ENCODE results near the gene NOX3. TPM values are rescaled to one million over a fixed set of nuclear protein-coding genes. Genes with fewer than 3 reads are reported as not detected.

The NOX3 gene
- total and polyA plus RNA-seq, 9 of the 15 experiments (the other 6 are each of a cell fraction or from before 2014, with no cell fraction given): not detected

- Histone ChIP-seq H3K9me1 (ENCODE audit: control insufficient read depth, insufficient read depth, low read length) (no peaks in the 10 kb centered on the region), H3K4me1 (replicated peaks in 1 of 2; ENCODE audit: control insufficient read depth in 2 of 2, insufficient read depth in 2 of 2, low read length in 2 of 2) (no peaks in the 10 kb centered on the region), H3K9ac (ENCODE audit: insufficient read depth in 1 of 2, low read depth in 2 of 2, low read length in 2 of 2) (no peak overlapping the region), H3K27me3 (ENCODE audit: control insufficient read depth in 2 of 2, insufficient read depth in 2 of 2, low read length in 2 of 2) (no peaks in the 10 kb centered on the region), H3K79me2 (ENCODE audit: control insufficient read depth, insufficient read depth, low read length) (no peaks in the 10 kb centered on the region), H3K36me3 (ENCODE audit: control insufficient read depth, insufficient read depth, low read length) (no peaks in the 10 kb centered on the region), H3K4me3 (no peak overlapping the region), H3K27ac (ENCODE audit: extremely low read depth, low read depth, low read length) (no peak overlapping the region), H3K9me3 (replicated peaks; ENCODE audit: control insufficient read depth, insufficient read depth, low read depth, low read length) (peaks cover under 1% of the 10 kb centered on the region; the same call in 1 of the 2 replicates), H3K4me2 (ENCODE audit: insufficient read depth, low read length) (no peak overlapping the region), H4K20me1 (replicated peaks; ENCODE audit: control insufficient read depth, insufficient read depth, low read length) (no peaks in the 10 kb centered on the region), H2AFZ (ENCODE audit: low read depth, low read length) (no peak overlapping the region)
- BruUV-seq (replicated peaks): no TSS peak
- 1% methylated on average over 3 of the region's 3 CpGs for WGBS (ENCODE audit: insufficient coverage, low coverage, missing lambda C conversion rate)
- FAIRE-seq (no peak), ATAC-seq (no peak), DNase-seq (ENCODE audit: extremely low read depth in 1 of 4, low spot score in 3 of 4) (no peak)
- intact Hi-C loops (cut with micrococcal nuclease): no loop called here
- in situ Hi-C loops (cut with MboI): no loop called here
- TF ChIP-seq CC2D1A (IDR thresholded peaks at IDR 0.05): no peak
- TF ChIP-seq, protein P1, sequence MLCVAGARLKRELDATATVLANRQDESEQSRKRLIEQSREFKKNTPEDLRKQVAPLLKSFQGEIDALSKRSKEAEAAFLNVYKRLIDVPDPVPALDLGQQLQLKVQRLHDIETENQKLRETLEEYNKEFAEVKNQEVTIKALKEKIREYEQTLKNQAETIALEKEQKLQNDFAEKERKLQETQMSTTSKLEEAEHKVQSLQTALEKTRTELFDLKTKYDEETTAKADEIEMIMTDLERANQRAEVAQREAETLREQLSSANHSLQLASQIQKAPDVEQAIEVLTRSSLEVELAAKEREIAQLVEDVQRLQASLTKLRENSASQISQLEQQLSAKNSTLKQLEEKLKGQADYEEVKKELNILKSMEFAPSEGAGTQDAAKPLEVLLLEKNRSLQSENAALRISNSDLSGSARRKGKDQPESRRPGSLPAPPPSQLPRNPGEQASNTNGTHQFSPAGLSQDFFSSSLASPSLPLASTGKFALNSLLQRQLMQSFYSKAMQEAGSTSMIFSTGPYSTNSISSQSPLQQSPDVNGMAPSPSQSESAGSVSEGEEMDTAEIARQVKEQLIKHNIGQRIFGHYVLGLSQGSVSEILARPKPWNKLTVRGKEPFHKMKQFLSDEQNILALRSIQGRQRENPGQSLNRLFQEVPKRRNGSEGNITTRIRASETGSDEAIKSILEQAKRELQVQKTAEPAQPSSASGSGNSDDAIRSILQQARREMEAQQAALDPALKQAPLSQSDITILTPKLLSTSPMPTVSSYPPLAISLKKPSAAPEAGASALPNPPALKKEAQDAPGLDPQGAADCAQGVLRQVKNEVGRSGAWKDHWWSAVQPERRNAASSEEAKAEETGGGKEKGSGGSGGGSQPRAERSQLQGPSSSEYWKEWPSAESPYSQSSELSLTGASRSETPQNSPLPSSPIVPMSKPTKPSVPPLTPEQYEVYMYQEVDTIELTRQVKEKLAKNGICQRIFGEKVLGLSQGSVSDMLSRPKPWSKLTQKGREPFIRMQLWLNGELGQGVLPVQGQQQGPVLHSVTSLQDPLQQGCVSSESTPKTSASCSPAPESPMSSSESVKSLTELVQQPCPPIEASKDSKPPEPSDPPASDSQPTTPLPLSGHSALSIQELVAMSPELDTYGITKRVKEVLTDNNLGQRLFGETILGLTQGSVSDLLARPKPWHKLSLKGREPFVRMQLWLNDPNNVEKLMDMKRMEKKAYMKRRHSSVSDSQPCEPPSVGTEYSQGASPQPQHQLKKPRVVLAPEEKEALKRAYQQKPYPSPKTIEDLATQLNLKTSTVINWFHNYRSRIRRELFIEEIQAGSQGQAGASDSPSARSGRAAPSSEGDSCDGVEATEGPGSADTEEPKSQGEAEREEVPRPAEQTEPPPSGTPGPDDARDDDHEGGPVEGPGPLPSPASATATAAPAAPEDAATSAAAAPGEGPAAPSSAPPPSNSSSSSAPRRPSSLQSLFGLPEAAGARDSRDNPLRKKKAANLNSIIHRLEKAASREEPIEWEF (CRISPR knock-in tag; IDR thresholded peaks at IDR 0.05): no peak
- TF ChIP-seq ZNF143 (CRISPR knock-in tag; IDR thresholded peaks at IDR 0.05): no peak
- no peak for TF ChIP-seq STAT6 (CRISPR knock-in tag; IDR thresholded peaks at IDR 0.05)
- no peak for TF ChIP-seq HLTF (IDR thresholded peaks at IDR 0.05)
- TF ChIP-seq ZNF12 (CRISPR knock-in tag; IDR thresholded peaks at IDR 0.05): no peak
- TF ChIP-seq HDAC3 (IDR thresholded peaks at IDR 0.05; ENCODE audit: borderline replicate concordance, partially characterized antibody): no peak
- TF ChIP-seq, protein P2, sequence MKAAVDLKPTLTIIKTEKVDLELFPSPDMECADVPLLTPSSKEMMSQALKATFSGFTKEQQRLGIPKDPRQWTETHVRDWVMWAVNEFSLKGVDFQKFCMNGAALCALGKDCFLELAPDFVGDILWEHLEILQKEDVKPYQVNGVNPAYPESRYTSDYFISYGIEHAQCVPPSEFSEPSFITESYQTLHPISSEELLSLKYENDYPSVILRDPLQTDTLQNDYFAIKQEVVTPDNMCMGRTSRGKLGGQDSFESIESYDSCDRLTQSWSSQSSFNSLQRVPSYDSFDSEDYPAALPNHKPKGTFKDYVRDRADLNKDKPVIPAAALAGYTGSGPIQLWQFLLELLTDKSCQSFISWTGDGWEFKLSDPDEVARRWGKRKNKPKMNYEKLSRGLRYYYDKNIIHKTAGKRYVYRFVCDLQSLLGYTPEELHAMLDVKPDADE (conservative IDR thresholded peaks at IDR 0.05; ENCODE audit: control insufficient read depth, low read depth, low read length): no peak
- TF ChIP-seq POLR2A (conservative IDR thresholded peaks at IDR 0.05): no peak
- no peak for TF ChIP-seq KHSRP (IDR thresholded peaks at IDR 0.05)
- TF ChIP-seq RBM34 (IDR thresholded peaks at IDR 0.05; ENCODE audit: borderline replicate concordance, insufficient read depth, low read length): no peak
- no peak for TF ChIP-seq RBM15 (IDR thresholded peaks at IDR 0.05; ENCODE audit: insufficient read depth, low read length)
- no peak for TF ChIP-seq MTA3 (IDR thresholded peaks at IDR 0.05; ENCODE audit: borderline replicate concordance)
- POLR2A ChIA-PET: no interaction called here
- CTCF ChIA-PET (ENCODE audit: low intra/inter-chr PET ratio): no interaction called here
Observed at GRCh38 chr6:155497273-155497672, 41.6 kb upstream of the NOX3 start.

Measured in K562 (cell line).